C4-2B (cell line): Measurements from ENCODE around the gene ACAN.

Experiments
- ZFX ChIP-seq: fragments of 450-650 bp; IDR thresholded peaks from 2 replicates; pipeline ENCODE4 v1.6.1; 2017
- TF ChIP-seq, protein P1 (sequence below): fragments of 450-650 bp; conservative IDR thresholded peaks from 2 replicates; pipeline ENCODE4 v1.5.1; 2017; ENCODE audit warnings: mild to moderate bottlenecking

DNA sequence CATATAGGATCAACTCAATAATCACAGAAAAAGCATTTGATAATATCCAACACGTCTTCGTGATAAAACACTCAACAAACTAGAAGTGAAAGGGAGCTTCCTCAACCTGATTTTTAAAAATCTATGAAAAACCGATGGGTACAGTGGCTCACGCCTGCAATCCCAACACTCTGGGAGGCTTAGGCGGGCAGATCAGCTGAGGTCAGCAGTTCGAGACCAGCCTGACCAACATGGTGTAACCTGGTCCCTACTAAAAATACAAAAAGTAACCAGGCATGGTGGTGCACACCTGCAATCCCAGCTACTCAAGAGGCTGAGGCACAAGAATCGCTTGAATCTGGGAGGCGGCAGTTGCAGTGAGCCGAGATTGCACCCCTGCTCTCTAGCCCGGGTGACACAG, 112.1 kb downstream of the ACAN start:
- TF ChIP-seq, protein P1, sequence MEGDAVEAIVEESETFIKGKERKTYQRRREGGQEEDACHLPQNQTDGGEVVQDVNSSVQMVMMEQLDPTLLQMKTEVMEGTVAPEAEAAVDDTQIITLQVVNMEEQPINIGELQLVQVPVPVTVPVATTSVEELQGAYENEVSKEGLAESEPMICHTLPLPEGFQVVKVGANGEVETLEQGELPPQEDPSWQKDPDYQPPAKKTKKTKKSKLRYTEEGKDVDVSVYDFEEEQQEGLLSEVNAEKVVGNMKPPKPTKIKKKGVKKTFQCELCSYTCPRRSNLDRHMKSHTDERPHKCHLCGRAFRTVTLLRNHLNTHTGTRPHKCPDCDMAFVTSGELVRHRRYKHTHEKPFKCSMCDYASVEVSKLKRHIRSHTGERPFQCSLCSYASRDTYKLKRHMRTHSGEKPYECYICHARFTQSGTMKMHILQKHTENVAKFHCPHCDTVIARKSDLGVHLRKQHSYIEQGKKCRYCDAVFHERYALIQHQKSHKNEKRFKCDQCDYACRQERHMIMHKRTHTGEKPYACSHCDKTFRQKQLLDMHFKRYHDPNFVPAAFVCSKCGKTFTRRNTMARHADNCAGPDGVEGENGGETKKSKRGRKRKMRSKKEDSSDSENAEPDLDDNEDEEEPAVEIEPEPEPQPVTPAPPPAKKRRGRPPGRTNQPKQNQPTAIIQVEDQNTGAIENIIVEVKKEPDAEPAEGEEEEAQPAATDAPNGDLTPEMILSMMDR = no peak
- TF ChIP-seq ZFX = no peak
